Suprapubic skin (tissue), 4 donors: Measurements from ENCODE around the gene APCDD1.

Source experiments
- POLR2A ChIP-seq, 2 donors: fragments of 450-650 bp; IDR thresholded peaks; one replicate each; pipeline ENCODE4 v1.6.1; 2017; ENCODE audit warnings: antibody characterized with exemption in 2 of 2, mild to moderate bottlenecking in 2 of 2, moderate library complexity in 2 of 2
- POLR2AphosphoS5 ChIP-seq, 3 donors: sonication (generic); formaldehyde crosslinking; IDR thresholded peaks; one replicate each; pipeline ENCODE4 v1.6.1; 2017; ENCODE audit warnings: antibody characterized with exemption in 3 of 3
- TF ChIP-seq, protein P1 (sequence below), 2 donors: fragments of 200-600 bp in 1 of 2; fragments of 450-650 bp in 1 of 2; sonication (generic) in 1 of 2; IDR thresholded peaks; one replicate each; pipeline ENCODE4 v1.5.1; 2016 to 2019; ENCODE audit warnings: antibody characterized with exemption in 2 of 2, mild to moderate bottlenecking in 1 of 2, moderate library complexity in 1 of 2

DNA sequence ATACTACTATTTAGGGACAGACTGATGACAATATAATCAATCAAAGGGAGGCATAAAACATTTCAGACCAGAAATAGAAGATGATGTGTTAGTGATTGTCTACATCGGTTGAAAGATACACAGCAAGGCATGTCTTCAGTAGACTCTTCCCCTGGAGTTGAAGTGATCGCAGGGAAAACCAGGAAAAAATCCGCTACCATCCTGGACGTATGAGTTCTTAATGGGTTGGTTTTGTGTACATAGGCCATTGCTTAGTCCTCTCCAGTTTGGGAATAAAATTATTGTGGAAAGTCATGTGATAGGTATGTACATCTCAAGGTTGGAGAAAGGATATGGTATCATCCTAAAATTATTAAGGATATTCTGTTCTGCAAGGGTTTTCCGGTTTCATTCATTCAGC lies 4.3 kb downstream of the APCDD1 start:
- TF ChIP-seq POLR2A (IDR thresholded peaks at IDR 0.05) (no peak), POLR2AphosphoS5 (IDR thresholded peaks at IDR 0.05) (no peak)
- TF ChIP-seq, protein P1, sequence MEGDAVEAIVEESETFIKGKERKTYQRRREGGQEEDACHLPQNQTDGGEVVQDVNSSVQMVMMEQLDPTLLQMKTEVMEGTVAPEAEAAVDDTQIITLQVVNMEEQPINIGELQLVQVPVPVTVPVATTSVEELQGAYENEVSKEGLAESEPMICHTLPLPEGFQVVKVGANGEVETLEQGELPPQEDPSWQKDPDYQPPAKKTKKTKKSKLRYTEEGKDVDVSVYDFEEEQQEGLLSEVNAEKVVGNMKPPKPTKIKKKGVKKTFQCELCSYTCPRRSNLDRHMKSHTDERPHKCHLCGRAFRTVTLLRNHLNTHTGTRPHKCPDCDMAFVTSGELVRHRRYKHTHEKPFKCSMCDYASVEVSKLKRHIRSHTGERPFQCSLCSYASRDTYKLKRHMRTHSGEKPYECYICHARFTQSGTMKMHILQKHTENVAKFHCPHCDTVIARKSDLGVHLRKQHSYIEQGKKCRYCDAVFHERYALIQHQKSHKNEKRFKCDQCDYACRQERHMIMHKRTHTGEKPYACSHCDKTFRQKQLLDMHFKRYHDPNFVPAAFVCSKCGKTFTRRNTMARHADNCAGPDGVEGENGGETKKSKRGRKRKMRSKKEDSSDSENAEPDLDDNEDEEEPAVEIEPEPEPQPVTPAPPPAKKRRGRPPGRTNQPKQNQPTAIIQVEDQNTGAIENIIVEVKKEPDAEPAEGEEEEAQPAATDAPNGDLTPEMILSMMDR (IDR thresholded peaks at IDR 0.05), result no peak
